ENCODE measurements around the gene ZNF710. TPM values are rescaled to one million over a fixed set of nuclear protein-coding genes. Genes with fewer than 3 reads are reported as not detected.

Gene ZNF710
- total and polyA plus RNA-seq, 2 of the 13 experiments (the other 11 are each of a cell fraction or from before 2014, with no cell fraction given): 4.7 to 20.6 TPM

GRCh38 chr15:90101969-90102890 lies 101.1 kb downstream of the ZNF710 start, which contains the start of gene IDH2 (continued):
- TF ChIP-seq ZNF704 (CRISPR knock-in tag; IDR thresholded peaks at IDR 0.05; ENCODE audit: borderline replicate concordance): peak; percentile 29; the same call in 1 of the 2 replicates
- no peak for TF ChIP-seq ATF4 (CRISPR knock-in tag; IDR thresholded peaks at IDR 0.05)
- TF ChIP-seq MAZ (IDR thresholded peaks at IDR 0.05; ENCODE audit: borderline replicate concordance, low read depth, low read length): no peak
- peak; percentile 79 for TF ChIP-seq MAZ (CRISPR knock-in tag; IDR thresholded peaks at IDR 0.05; ENCODE audit: low read depth)
- TF ChIP-seq MAX (IDR thresholded peaks at IDR 0.05): peak; percentile 68; the same call in 1 of the 2 replicates
- peak; percentile 38; the same call in 1 of the 2 replicates for TF ChIP-seq ARID4A (CRISPR knock-in tag; IDR thresholded peaks at IDR 0.05; ENCODE audit: borderline replicate concordance)
- TF ChIP-seq ZBED4 (CRISPR knock-in tag; IDR thresholded peaks at IDR 0.05; ENCODE audit: borderline replicate concordance): peak; percentile 51; the same call in 1 of the 2 replicates
- no peak for TF ChIP-seq SMARCE1 (IDR thresholded peaks at IDR 0.05; ENCODE audit: borderline replicate concordance)
- peak; percentile 58; the same call in 1 of the 2 replicates for TF ChIP-seq ZSCAN21 (CRISPR knock-in tag; IDR thresholded peaks at IDR 0.05; ENCODE audit: borderline replicate concordance)
- TF ChIP-seq ZFP90 (CRISPR knock-in tag; IDR thresholded peaks at IDR 0.05; ENCODE audit: borderline replicate concordance): 0 out of 2 replicates have a peak, but pooled peaks have one; percentile 12
- TF ChIP-seq ZNF124 (CRISPR knock-in tag; IDR thresholded peaks at IDR 0.05): 0 out of 2 replicates have a peak, but pooled peaks have one; percentile 28
- 0 out of 2 replicates have a peak, but pooled peaks have one; percentile 25 for TF ChIP-seq BRD4 (CRISPR knock-in tag; IDR thresholded peaks at IDR 0.05)
- 0 out of 2 replicates have a peak, but pooled peaks have one; percentile 16 for TF ChIP-seq ZNF280B (CRISPR knock-in tag; IDR thresholded peaks at IDR 0.05; ENCODE audit: borderline replicate concordance)

Measured in HepG2 (cell line).